ENCODE data around the gene LIPG. TPM values are rescaled to one million over a fixed set of nuclear protein-coding genes. Genes with fewer than 3 reads are reported as not detected.

The LIPG gene
- total RNA-seq, 1 experiment from 2014 or later, result 6.8 TPM

DNA sequence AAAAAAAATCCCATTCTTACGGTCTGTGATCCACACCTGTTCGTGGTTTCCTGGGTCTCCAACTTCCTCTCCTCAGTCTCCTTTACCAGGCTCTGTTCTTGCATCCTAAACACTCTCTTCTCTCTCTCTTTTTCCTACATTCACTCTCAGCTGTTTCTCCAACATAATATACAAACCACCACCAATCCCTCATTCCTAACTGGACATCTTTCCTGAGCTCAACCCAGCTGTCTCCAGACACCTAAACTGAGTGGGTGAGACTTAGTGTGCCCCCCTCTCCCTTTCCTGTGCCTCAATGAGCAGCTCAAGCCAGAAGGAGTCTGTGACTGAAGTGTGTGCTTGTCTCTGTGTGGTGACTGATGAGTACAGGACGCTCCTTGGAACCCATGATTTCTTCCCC, 59.4 kb downstream of the LIPG start:
- Mint-ChIP-seq H3K36me3 (no peaks in the 10 kb centered on the region), H3K4me3 (no peak overlapping the region), H3K9me3 (no peaks in the 10 kb centered on the region), H3K4me1 (peaks cover 10% of the 10 kb centered on the region), H3K27me3 (ENCODE audit: low read depth) (peaks cover 8% of the 10 kb centered on the region), H3K27ac (no peak overlapping the region)
- DNase-seq (ENCODE audit: low spot score), result no peak
- POLR2A ChIA-PET, result no interaction called here
- TF ChIP-seq, protein P1, sequence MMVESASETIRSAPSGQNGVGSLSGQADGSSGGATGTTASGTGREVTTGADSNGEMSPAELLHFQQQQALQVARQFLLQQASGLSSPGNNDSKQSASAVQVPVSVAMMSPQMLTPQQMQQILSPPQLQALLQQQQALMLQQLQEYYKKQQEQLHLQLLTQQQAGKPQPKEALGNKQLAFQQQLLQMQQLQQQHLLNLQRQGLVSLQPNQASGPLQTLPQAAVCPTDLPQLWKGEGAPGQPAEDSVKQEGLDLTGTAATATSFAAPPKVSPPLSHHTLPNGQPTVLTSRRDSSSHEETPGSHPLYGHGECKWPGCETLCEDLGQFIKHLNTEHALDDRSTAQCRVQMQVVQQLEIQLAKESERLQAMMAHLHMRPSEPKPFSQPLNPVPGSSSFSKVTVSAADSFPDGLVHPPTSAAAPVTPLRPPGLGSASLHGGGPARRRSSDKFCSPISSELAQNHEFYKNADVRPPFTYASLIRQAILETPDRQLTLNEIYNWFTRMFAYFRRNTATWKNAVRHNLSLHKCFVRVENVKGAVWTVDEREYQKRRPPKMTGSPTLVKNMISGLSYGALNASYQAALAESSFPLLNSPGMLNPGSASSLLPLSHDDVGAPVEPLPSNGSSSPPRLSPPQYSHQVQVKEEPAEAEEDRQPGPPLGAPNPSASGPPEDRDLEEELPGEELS (CRISPR knock-in tag; IDR thresholded peaks at IDR 0.05), result no peak
- ATAC-seq, result no peak
- CTCF ChIA-PET, result interaction anchor here (1.3 kb wide), 1 partner anchor 8 kb away, joined by 3 read pairs; no protein-coding TSS in a partner anchor

DNA sequence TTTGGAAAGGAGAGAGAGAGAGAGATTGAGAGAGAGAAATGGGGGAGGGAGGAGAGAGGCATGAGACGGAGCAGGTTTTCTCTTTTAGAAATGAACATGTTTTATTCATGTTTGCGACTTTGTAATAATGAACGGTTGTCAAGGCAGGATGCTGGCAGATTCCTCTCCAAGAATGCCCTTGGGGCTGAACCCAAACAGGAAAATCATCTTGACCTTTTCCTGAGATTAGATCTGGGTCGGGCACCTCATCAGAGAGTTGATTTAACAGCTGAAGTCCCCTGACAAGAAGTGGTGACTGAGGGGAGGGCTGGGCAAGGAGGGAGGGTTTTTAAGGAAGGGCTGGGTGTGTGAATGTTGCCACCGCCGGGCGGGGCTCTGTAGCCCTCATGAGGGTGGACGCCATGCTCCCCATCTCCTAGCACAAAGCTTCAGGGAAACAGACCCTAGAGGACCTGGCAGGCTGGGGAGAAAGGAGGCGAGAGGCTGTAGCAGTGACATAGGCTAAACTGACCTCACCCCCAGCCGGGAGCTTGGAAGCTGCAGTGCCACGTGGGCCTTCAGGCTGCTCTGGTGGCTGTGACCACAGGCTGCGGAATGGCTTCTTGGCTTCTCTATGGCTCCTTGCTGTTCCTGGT, 60.0 kb downstream of the LIPG start:
- no peaks in the 10 kb centered on the region for H3K36me3 Mint-ChIP-seq
- CTCF ChIA-PET, result interaction anchor here (1.3 kb wide), 1 partner anchor 9 kb away, joined by 3 read pairs; no protein-coding TSS in a partner anchor
- peaks cover 10% of the 10 kb centered on the region for H3K4me1 Mint-ChIP-seq
- POLR2A ChIA-PET, result no interaction called here
- no peak for DNase-seq (ENCODE audit: low spot score)
- H3K9me3 Mint-ChIP-seq, result no peaks in the 10 kb centered on the region
- no peak overlapping the region for H3K27ac Mint-ChIP-seq
- TF ChIP-seq, protein P2, sequence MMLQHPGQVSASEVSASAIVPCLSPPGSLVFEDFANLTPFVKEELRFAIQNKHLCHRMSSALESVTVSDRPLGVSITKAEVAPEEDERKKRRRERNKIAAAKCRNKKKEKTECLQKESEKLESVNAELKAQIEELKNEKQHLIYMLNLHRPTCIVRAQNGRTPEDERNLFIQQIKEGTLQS (CRISPR knock-in tag; conservative IDR thresholded peaks at IDR 0.05), result no peak
- TF ChIP-seq, protein P3, sequence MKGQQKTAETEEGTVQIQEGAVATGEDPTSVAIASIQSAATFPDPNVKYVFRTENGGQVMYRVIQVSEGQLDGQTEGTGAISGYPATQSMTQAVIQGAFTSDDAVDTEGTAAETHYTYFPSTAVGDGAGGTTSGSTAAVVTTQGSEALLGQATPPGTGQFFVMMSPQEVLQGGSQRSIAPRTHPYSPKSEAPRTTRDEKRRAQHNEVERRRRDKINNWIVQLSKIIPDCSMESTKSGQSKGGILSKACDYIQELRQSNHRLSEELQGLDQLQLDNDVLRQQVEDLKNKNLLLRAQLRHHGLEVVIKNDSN (CRISPR knock-in tag; IDR thresholded peaks at IDR 0.05), result no peak
- TF ChIP-seq ZNF416 (CRISPR knock-in tag; IDR thresholded peaks at IDR 0.05) (no peak), ATF1 (CRISPR knock-in tag; IDR thresholded peaks at IDR 0.05) (no peak), KAT7 (CRISPR knock-in tag; IDR thresholded peaks at IDR 0.05; ENCODE audit: borderline replicate concordance) (no peak), GTF2I (CRISPR knock-in tag; conservative IDR thresholded peaks at IDR 0.05) (no peak), ZNF396 (CRISPR knock-in tag; IDR thresholded peaks at IDR 0.05; ENCODE audit: borderline replicate concordance) (no peak), ZNF138 (CRISPR knock-in tag; conservative IDR thresholded peaks at IDR 0.05) (no peak)
- TF ChIP-seq, protein P4, sequence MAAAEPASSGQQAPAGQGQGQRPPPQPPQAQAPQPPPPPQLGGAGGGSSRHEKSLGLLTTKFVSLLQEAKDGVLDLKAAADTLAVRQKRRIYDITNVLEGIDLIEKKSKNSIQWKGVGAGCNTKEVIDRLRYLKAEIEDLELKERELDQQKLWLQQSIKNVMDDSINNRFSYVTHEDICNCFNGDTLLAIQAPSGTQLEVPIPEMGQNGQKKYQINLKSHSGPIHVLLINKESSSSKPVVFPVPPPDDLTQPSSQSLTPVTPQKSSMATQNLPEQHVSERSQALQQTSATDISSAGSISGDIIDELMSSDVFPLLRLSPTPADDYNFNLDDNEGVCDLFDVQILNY (CRISPR knock-in tag; IDR thresholded peaks at IDR 0.05), result no peak
- TF ChIP-seq, protein P5, sequence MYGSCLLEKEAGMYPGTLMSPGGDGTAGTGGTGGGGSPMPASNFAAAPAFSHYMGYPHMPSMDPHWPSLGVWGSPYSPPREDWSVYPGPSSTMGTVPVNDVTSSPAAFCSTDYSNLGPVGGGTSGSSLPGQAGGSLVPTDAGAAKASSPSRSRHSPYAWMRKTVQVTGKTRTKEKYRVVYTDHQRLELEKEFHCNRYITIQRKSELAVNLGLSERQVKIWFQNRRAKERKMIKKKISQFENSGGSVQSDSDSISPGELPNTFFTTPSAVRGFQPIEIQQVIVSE (CRISPR knock-in tag; IDR thresholded peaks at IDR 0.05; ENCODE audit: borderline replicate concordance), result no peak
- TF ChIP-seq, protein P6, sequence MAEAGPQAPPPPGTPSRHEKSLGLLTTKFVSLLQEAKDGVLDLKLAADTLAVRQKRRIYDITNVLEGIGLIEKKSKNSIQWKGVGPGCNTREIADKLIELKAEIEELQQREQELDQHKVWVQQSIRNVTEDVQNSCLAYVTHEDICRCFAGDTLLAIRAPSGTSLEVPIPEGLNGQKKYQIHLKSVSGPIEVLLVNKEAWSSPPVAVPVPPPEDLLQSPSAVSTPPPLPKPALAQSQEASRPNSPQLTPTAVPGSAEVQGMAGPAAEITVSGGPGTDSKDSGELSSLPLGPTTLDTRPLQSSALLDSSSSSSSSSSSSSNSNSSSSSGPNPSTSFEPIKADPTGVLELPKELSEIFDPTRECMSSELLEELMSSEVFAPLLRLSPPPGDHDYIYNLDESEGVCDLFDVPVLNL (CRISPR knock-in tag; IDR thresholded peaks at IDR 0.05; ENCODE audit: borderline replicate concordance, low read depth), result no peak
- TF ChIP-seq, protein P7, sequence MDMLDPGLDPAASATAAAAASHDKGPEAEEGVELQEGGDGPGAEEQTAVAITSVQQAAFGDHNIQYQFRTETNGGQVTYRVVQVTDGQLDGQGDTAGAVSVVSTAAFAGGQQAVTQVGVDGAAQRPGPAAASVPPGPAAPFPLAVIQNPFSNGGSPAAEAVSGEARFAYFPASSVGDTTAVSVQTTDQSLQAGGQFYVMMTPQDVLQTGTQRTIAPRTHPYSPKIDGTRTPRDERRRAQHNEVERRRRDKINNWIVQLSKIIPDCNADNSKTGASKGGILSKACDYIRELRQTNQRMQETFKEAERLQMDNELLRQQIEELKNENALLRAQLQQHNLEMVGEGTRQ (CRISPR knock-in tag; IDR thresholded peaks at IDR 0.05), result no peak
- TF ChIP-seq, protein P8, sequence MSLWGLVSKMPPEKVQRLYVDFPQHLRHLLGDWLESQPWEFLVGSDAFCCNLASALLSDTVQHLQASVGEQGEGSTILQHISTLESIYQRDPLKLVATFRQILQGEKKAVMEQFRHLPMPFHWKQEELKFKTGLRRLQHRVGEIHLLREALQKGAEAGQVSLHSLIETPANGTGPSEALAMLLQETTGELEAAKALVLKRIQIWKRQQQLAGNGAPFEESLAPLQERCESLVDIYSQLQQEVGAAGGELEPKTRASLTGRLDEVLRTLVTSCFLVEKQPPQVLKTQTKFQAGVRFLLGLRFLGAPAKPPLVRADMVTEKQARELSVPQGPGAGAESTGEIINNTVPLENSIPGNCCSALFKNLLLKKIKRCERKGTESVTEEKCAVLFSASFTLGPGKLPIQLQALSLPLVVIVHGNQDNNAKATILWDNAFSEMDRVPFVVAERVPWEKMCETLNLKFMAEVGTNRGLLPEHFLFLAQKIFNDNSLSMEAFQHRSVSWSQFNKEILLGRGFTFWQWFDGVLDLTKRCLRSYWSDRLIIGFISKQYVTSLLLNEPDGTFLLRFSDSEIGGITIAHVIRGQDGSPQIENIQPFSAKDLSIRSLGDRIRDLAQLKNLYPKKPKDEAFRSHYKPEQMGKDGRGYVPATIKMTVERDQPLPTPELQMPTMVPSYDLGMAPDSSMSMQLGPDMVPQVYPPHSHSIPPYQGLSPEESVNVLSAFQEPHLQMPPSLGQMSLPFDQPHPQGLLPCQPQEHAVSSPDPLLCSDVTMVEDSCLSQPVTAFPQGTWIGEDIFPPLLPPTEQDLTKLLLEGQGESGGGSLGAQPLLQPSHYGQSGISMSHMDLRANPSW (CRISPR knock-in tag; conservative IDR thresholded peaks at IDR 0.05; ENCODE audit: low read depth), result no peak
- TF ChIP-seq, protein P9, sequence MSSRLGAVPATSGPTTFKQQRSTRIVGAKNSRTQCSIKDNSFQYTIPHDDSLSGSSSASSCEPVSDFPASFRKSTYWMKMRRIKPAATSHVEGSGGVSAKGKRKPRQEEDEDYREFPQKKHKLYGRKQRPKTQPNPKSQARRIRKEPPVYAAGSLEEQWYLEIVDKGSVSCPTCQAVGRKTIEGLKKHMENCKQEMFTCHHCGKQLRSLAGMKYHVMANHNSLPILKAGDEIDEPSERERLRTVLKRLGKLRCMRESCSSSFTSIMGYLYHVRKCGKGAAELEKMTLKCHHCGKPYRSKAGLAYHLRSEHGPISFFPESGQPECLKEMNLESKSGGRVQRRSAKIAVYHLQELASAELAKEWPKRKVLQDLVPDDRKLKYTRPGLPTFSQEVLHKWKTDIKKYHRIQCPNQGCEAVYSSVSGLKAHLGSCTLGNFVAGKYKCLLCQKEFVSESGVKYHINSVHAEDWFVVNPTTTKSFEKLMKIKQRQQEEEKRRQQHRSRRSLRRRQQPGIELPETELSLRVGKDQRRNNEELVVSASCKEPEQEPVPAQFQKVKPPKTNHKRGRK (CRISPR knock-in tag; IDR thresholded peaks at IDR 0.05; ENCODE audit: borderline replicate concordance), result no peak
- H3K4me3 Mint-ChIP-seq, result no peak overlapping the region
- peak; percentile 16; the same call in 1 of the 2 replicates for ATAC-seq
- peaks cover 8% of the 10 kb centered on the region for H3K27me3 Mint-ChIP-seq (ENCODE audit: low read depth)
